HG03469 (cell line): ENCODE measurements around the gene BTBD18.
"Not testable (repeated sequence)": the region's sequence is repeated elsewhere in the genome, so short reads cannot be mapped to it uniquely, and the experiment has no call there.

ENCODE experiments used
- ATAC-seq: cut with Tn5 transposase; IDR thresholded peaks from one replicate; pipeline ENCODE4 v1.9.1; 2021; ENCODE audit warnings: mild to moderate bottlenecking, moderate library complexity, moderate number of reproducible peaks; ENCODE audit not compliant: unreplicated experiment

BTBD18 gene

DNA sequence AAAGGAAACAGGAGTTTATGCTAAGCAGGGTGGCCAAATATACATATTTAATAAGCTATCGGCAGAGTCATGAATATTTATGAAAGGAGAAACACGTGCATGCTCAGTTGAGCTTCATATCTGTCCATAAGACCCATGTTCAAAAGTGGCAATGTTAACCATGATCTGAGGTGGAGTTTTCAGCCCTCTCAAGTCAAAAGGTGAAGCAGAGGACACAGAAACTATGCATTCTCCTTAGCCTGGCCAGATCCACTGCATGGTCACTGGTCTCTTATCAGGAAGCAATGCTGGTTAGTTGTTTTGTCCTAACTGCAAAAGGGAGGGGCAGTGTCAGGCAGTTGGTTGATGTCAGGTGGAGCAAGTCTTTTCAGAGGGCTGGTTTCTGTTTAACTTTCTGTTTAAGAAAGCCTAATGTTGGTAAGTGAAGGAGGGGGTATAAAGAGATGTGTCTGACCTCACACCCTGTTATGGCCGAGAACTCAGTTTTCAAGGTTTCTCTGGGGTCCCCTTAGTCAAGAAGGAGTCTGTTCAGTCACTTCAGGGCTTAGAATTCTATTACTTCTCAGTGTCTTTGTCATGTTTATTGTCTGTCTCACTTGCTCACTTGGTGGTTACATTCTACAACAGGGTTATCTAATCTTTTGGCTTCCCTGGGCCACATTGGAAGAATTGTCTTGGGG, 15.9 kb downstream of the BTBD18 start:
- ATAC-seq, result no peak

DNA sequence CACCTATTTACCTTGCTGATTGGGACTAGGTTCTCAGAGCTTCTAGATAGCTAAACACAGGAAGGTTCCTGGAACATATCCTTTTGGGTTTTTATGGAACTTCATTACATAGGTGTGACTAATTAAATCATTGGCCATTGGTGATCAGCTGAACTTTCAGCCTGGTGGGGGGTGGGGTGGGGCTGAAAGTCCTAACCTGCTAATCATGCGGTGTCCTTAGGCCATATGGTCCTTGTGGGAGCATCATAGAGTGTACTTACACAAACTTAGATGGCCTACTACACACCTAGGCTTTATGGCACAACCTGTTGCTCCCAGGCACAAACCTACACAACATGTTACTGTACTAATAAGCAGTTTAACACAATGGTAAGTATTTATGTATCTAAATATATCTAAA, 19.0 kb downstream of the BTBD18 start:
- ATAC-seq, result no peak

DNA sequence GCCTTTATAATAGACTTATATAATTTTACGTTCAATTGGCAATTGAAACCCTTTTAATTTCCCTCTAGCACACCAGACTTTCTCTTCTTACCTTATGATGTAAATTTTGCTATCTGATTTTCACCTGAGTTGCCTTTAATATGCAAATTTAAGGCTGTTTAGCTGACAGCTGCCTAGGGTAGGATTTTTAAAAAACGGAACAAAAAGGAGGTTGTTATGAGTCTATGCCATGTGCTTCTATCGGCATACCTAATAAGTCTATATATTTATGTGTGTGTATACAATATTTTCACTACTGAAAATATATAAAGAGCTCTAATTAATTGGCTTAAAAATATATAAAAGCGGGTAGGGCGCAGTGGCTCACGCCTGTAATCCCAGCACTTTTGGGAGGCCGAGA, 22.1 kb downstream of the BTBD18 start:
- ATAC-seq, result no peak

DNA sequence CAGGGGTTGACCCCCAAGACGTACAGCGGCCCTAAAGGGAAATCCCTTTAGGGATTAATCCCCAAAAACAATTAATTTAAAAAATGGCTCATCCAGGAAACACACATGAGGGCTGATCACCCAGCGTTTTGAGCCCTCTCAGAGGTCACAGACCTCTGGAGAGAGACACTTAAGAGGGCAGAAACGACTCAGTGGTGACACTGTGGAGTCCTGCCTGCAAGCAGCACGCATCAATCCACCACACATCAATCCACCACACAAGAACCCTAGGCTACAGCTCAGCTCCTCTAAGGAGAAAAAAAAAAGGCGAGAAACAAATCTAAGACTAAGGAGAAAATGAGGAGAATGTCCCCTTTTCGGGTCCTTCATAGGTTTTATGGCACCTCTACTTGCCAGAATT, 22.8 kb downstream of the BTBD18 start:
- ATAC-seq, result no peak

DNA sequence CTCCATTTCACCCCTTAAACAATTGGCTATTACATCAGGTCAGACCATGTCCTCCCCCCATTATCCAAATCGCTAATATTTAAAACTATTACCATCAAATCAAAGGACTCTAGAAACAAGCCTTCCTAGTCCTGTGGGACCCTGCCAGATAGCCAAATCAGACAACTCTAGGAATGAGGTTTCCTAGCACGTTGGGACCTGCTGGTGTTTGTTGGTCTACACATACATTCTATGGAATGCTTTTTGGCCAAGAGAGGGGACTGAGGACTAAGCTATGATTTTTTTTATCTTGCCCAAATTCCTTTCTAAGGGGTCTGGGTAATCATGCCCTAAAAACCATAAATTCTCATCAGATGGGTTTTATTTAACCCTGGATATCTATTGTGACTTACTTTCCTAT, 24.4 kb downstream of the BTBD18 start:
- ATAC-seq, result no peak

DNA sequence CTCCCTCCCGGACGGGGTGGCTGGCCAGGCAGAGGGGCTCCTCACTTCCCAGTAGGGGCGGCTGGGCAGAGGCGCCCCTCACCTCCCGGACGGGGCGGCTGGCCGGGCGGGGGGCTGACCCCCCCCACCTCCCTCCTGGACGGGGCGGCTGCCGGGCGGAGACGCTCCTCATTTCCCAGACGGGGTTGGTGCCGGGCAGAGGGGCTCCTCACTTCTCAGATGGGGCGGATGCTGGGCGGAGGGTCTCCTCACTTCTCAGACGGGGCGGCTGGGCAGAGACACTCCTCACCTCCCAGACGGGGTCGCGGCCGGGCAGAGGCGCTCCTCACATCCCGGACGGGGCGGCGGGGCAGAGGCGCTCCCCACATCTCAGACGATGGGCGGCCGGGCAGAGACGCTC, 34.9 kb downstream of the BTBD18 start:
- not testable (repeated sequence) for ATAC-seq

DNA sequence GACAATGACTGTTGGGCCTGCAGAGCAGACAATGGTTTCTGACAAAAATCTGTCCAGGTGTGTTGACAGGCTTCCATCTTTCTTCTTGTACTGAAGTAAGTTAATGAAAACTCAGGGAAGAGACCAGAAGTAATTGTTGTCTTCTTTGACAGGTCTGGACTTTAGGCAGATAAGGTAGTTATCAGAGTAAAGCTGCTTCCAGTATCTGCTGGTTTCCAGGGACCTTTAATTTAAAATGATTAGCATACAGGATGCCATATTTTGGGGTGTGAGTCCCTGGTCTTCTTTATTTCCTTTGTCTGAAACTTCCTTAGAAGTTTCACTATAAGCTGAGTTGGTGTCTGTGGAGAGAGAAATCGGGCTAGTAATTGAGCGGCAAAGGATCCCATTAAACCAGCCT, 37.8 kb downstream of the BTBD18 start:
- no peak for ATAC-seq

DNA sequence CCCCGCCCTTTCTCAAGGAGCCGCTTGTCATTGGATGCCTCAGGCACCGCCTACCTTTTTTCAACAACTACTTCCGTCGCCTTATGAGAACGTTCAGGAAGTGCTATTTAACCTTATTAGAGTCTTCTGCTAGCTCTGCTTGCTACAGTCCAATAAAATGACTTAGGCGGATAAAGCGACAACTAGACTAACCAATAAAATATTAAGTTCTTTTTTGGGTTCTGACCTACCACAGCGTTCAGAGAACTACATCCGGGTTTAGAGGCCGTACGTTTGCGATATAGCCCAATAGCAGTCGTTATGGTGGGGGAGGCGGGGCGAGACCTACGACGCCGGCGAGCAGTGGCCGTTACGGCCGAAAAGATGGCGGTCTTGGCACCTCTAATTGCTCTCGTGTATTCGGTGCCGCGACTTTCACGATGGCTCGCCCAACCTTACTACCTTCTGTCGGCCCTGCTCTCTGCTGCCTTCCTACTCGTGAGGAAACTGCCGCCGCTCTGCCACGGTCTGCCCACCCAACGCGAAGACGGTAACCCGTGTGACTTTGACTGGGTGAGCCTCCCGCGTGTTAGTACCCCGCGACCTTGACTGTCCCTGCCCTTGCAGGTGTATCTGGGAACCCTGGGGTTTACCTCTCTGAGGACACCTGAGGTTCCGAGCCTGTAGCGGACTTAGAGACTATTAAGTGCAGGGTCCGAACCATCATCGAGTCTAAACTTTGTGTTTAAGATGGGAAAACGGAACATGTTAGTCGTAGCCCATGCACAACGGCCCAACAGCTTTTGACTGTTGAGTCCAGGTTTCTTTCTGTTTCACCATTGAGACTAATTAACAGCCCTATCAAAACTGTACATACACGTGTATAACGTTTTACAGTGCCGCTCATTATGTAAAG, 39.1 kb downstream of the BTBD18 start, which contains the start of gene TMX2:
Gene TMX2 (plus strand): TSS at position 338 of the 895 bp plus-strand sequence. CDS start 26 bp downstream, at position 364.
- ATAC-seq, result peak; percentile 95

DNA sequence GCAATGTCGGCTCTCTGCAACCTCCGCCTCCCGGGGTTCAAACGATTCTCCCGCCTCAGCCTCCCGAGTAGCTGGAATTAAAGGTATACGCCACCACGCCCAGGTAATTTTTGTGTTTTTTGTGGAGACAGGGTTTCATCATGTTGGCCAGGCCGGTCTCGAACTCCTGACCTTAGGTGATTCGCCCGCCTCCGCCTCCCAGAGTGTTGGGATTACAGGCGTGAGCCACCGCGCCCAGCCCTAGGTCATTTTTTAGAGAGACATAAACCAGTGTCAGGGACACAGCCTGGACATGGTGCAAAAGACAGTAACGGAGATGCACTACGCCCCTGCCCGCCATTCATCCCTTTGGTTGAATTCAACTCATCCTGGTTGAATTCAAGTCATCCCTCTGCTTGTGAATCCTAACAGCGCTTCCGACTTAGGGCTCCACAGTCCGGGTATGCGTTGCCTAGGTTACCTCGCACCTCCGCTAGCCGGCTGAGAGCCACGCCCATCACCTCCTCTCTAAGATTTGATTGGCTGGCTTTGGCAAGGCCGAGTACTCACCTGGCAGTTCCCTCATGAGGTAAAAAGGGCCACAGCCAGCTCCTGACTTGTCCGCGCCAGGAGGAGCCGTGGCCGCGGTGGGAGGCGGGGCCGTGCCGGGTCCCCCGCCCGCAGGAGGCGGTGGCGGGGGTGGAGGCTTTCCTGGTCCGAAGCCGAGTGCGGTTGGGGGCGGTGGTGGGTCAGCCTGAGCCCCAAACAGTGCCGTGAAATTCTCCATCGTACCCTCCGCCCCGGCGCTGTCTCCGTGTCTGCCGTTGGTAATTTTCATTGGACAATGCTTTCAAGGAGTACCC, 40.0 kb downstream of the BTBD18 start, which contains the start of gene MED19:
Gene MED19 (minus strand): TSS at position 802 of the 842 bp plus-strand sequence. CDS start 36 bp downstream, at position 766.
- ATAC-seq, result peak; percentile 34

DNA sequence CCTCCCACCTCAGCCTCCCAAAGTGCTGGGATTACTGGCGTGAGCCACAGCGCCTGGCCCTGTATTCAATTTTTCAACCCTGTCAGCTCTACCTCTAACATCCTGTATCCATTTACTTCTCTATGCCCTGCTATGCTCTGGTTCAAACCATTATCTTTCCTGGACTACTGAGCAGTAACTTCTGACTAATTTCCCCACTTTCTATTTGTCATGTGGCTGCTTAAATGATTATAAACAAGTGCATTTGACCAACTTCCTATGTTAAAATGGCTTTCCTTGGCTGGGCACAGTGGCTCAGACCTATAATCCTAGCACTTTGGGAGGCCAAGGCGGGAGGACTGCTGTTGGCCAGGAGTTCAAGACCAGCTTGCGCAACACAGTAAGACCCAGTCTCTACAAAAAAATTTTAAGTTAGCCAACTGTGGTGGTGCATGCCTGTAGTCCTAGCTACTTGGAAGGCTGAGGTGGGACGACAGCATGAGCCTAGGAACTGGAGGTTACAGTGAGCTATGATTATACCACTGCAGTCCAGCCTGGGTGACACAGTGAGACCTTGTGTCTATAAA, 41.7 kb downstream of the BTBD18 start:
- ATAC-seq, result no peak

DNA sequence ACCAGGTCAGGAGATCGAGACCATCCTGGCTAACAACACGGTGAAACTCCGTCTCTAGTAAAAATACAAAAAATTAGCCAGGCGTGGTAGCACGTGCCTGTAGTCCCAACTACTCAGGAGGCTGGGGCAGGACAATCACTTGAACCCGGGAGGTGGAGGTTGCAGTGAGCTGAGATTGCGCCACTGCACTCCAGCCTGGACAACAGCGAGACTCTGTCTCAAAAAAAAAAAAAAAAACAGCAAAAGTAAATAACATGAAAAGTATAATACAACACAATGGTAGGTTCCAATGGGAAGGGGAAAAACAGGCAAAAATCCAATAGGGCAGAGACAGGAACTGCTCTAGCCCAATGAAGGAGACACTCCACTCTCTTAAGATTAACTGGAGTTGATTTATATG, 46.2 kb downstream of the BTBD18 start:
- not testable (repeated sequence) for ATAC-seq

DNA sequence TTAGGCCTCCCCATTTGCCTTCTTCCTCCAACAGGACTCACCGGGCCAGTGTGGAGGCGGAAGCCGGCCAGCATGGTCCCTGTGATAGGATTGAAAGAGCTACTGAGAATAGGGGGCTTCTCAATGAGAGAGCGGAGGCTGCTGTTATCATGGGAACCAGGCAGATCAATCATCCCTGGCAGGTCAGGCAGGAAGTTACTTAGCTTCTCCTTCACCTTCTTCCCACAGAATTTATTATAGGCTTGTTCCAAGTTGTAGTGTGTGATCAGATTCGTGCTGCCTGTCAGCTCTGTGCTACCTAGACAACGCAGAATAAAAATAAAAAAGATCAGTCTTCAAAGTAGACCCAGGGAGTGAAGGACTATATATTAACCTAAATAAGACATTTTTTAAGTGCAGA, 46.7 kb downstream of the BTBD18 start:
- no peak for ATAC-seq

DNA sequence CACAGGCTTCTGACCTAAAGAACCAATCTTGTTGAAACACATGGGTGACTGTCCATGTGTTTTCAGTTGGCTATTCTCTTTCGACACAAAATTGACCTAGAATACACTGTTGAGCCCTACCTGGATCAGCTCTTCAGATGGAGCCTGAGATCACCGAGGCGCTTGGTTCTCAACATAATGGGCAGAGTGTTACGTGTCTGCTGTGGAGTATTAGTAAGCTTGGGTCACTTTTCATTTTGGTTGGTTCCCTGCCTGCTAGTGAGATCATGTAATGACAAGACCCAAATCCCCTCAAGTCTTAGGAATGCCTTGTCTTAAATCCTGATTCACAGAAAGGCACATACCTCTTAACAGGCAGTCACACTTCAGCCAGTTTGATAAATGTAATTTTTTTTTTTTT, 48.3 kb downstream of the BTBD18 start:
- ATAC-seq, result no peak

DNA sequence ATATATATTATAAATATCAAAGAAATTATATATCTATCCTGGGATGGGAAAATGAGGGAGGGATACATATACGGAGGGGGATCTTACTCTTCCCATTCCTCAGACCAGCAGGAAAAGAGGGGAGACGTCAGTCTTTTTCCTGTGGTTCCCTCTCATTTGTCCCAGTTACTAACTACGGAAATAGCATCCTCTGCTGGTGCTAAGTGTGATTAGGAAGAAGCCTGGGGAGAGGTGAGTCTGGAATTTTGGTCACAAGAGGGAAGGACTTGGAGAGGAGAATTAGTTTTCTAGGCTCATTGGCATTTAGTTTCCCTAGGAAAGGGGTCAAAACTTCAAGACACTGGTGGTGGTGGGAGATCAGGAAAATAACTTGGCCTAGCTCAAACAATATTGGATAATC, 51.2 kb downstream of the BTBD18 start:
- no peak for ATAC-seq

DNA sequence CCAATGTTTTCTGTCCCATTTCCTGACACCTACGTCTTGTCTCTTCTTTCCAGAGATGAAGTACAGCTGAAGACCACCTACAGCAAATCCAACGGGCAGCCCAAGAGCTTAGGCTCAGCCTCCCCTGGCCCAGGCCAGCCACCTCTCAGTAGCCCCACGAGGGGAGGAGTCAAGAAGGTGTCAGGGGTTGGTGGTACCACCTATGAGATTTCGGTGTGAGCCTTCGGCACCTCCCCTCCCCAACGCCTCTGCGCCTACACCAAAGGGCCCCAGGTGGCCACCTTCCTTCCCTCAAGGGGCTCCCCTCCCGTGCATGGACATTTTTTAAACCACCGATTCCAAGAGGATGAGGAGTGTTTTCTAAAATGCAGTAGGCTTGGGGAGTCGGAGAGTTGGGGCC, 51.8 kb downstream of the BTBD18 start:
- no peak for ATAC-seq

DNA sequence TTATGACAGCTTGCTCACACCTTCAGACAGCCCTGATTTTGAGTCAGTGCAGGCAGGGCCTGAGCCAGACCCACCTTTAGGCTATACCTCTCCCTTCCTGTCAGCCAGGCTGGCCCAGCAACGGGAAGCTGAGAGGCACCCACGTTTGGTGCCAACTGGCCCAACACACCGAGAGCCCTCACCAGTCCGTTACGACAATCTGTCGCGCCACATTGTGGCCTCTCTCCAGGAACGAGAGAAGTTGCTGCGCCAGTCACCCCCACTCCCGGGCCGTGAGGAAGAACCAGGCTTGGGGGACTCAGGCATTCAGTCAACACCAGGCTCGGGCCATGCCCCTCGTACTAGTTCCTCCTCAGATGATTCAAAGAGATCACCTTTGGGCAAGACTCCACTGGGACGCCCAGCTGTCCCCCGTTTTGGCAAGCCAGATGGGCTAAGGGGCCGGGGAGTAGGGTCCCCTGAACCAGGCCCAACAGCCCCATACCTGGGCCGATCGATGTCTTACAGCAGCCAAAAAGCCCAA, 52.7 kb downstream of the BTBD18 start:
- ATAC-seq, result no peak
